RWPE2 (cell line): ENCODE measurements around the gene GPR171.
"Not testable (repeated sequence)": the region's sequence is repeated elsewhere in the genome, so short reads cannot be mapped to it uniquely, and the experiment has no call there.

ENCODE experiments used
- ATAC-seq: fragments of 200-7000 bp; cut with Tn5 transposase; 3 replicates; pipeline ENCODE4 v1.9.1; 2021; ENCODE audit warnings: low read depth
- DNase-seq: peaks from one replicate; pipeline ENCODE4 v3.0.0-alpha.2; 2020; ENCODE audit warnings: low spot score
- H3K27ac ChIP-seq: fragments of 450-650 bp; 2 replicates; pipeline ENCODE4 v1.5.1; 2017; ENCODE audit warnings: mild to moderate bottlenecking; ENCODE audit not compliant: poor library complexity, severe bottlenecking
- H3K27me3 ChIP-seq: fragments of 250-450 bp; sonication (Bioruptor Pico); 2 replicates; pipeline ENCODE4 v1.5.1; 2021; ENCODE audit warnings: mild to moderate bottlenecking, moderate library complexity; ENCODE audit not compliant: insufficient read depth, poor library complexity, severe bottlenecking
- H3K36me3 ChIP-seq: fragments of 250-450 bp; sonication (Bioruptor Pico); 2 replicates; pipeline ENCODE4 v1.5.1; 2020; ENCODE audit warnings: low read depth, mild to moderate bottlenecking, moderate library complexity
- H3K4me1 ChIP-seq: fragments of 250-450 bp; sonication (Bioruptor Pico); 2 replicates; pipeline ENCODE4 v1.5.1; 2021; ENCODE audit warnings: mild to moderate bottlenecking, moderate library complexity; ENCODE audit not compliant: insufficient read depth, poor library complexity, severe bottlenecking
- H3K4me3 ChIP-seq: fragments of 250-450 bp; sonication (Bioruptor Pico); 2 replicates; pipeline ENCODE4 v1.5.1; 2021; ENCODE audit warnings: mild to moderate bottlenecking, moderate library complexity; ENCODE audit not compliant: severe bottlenecking
- H3K9me3 ChIP-seq: fragments of 250-450 bp; sonication (Bioruptor Pico); 2 replicates; pipeline ENCODE4 v1.5.1; 2021; ENCODE audit warnings: mild to moderate bottlenecking, moderate library complexity; ENCODE audit not compliant: severe bottlenecking
- CTCF ChIP-seq: fragments of 450-650 bp; IDR thresholded peaks from one replicate; pipeline ENCODE4 v1.5.1; 2017; ENCODE audit warnings: mild to moderate bottlenecking, moderate library complexity; ENCODE audit not compliant: poor library complexity, severe bottlenecking

The GPR171 gene

GRCh38 chr3:151203051-151203420 lies at the start of gene GPR171:
Gene GPR171 (minus strand): TSS chr3:151203216. CDS start chr3:151199386, 3,830 bp downstream.
- H3K4me1 ChIP-seq = no peaks in the 10 kb centered on the region

GRCh38 chr3:151248772-151249337 lies 45.8 kb upstream of the GPR171 start:
- TF ChIP-seq CTCF = no peak
- DNase-seq (no peak), ATAC-seq (no peak)

More at GRCh38 chr3:151203051-151203420, at the start of gene GPR171:
- no peaks in the 10 kb centered on the region for H3K36me3 ChIP-seq
- TF ChIP-seq CTCF = no peak
- ATAC-seq (no peak), DNase-seq (no peak)
- no peaks in the 10 kb centered on the region for H3K27me3 ChIP-seq
- no peak within 1 kb of the TSS for H3K4me3 ChIP-seq
- H3K9me3 ChIP-seq = no peaks in the 10 kb centered on the region
- no peak within 1 kb of the TSS for H3K27ac ChIP-seq

GRCh38 chr3:151242006-151242405 lies 39.0 kb upstream of the GPR171 start:
- not testable (repeated sequence) for DNase-seq, H3K4me1 ChIP-seq, H3K27ac ChIP-seq, H3K36me3 ChIP-seq, H3K27me3 ChIP-seq, H3K9me3 ChIP-seq, ATAC-seq, H3K4me3 ChIP-seq

More at GRCh38 chr3:151248772-151249337, 45.8 kb upstream of the GPR171 start:
- H3K9me3 ChIP-seq = no peaks in the 10 kb centered on the region
- no peak overlapping the region for H3K27ac ChIP-seq
- H3K4me3 ChIP-seq = no peak overlapping the region
- H3K4me1 ChIP-seq = no peaks in the 10 kb centered on the region
- H3K36me3 ChIP-seq = no peaks in the 10 kb centered on the region
- no peaks in the 10 kb centered on the region for H3K27me3 ChIP-seq

- Histone ChIP-seq H3K4me3 (no peak overlapping the region), H3K27ac (no peak overlapping the region), H3K4me1 (no peaks in the 10 kb centered on the region), H3K9me3 (no peaks in the 10 kb centered on the region), H3K27me3 (no peaks in the 10 kb centered on the region), H3K36me3 (no peaks in the 10 kb centered on the region)
- no peak for TF ChIP-seq CTCF
- ATAC-seq (no peak), DNase-seq (no peak)
Observed at GRCh38 chr3:151236736-151237135, 33.7 kb upstream of the GPR171 start.

- DNase-seq = no peak
- TF ChIP-seq CTCF = no peak
- Histone ChIP-seq H3K36me3 (no peaks in the 10 kb centered on the region), H3K4me3 (no peak overlapping the region), H3K9me3 (no peaks in the 10 kb centered on the region), H3K27me3 (no peaks in the 10 kb centered on the region), H3K27ac (no peak overlapping the region), H3K4me1 (no peaks in the 10 kb centered on the region)
- ATAC-seq = no peak
Observed at GRCh38 chr3:151236316-151236715, 33.3 kb upstream of the GPR171 start.
